Measurements from ENCODE around the gene TOLLIP. TPM values are rescaled to one million over a fixed set of nuclear protein-coding genes. Genes with fewer than 3 reads are reported as not detected.

TOLLIP gene
- total and polyA plus RNA-seq, 2 of the 4 experiments (the other 2 are of a cell fraction) = 19.7 to 42.9 TPM

GRCh38 chr11:1274501-1274900, 34.9 kb downstream of the TOLLIP start:
- dilution Hi-C loops (cut with HindIII; ENCODE audit: low sequenced_read_pairs, unreplicated experiment) = no loop called here
- Histone ChIP-seq H3K4me3 (ENCODE audit: insufficient read depth, low read depth, low read length) (no peak overlapping the region), H3K27me3 (ENCODE audit: control insufficient read depth, insufficient read depth, low read length) (no peaks in the 10 kb centered on the region), H2BK20ac (ENCODE audit: low read depth, low read length) (no peak overlapping the region), H3K14ac (replicated peaks; ENCODE audit: low read depth, low read length) (no peak overlapping the region), H2AFZ (replicated peaks; ENCODE audit: low read length, poor library complexity) (no peak overlapping the region), H3K4me2 (ENCODE audit: low read depth, low read length) (no peak overlapping the region), H2AK5ac (ENCODE audit: low read depth, low read length) (no peak overlapping the region), H2BK5ac (ENCODE audit: low read depth, low read length, poor library complexity, severe bottlenecking) (no peak overlapping the region), H2BK15ac (ENCODE audit: low read depth, low read length) (no peak overlapping the region), H4K91ac (ENCODE audit: insufficient read depth, low read depth, low read length) (no peak overlapping the region), H2BK120ac (ENCODE audit: low read depth, low read length) (no peak overlapping the region), H3K9me1 (ENCODE audit: insufficient read depth, low read length) (0 out of 2 replicates have a peak, but pooled peaks cover 3% of the 10 kb centered on the region), H3K27ac (ENCODE audit: insufficient read depth, low read length) (no peak overlapping the region), H3K79me1 (ENCODE audit: low read depth in 1 of 2, low read length in 2 of 2) (peaks cover 0 to 6% of the 10 kb centered on the region in 2 experiments; a peak in 1 of 4 replicates), H3K4ac (ENCODE audit: low read depth, low read length) (no peak overlapping the region), H3K23ac (ENCODE audit: low read depth, low read length) (no peak overlapping the region), H2AK9ac (replicated peaks; ENCODE audit: low read depth, low read length, poor library complexity) (no peak overlapping the region), H4K8ac (ENCODE audit: low read depth in 2 of 2, low read length in 2 of 2) (no peak overlapping the region), H3K9ac (ENCODE audit: low read depth, low read length) (no peak overlapping the region), H3K18ac (ENCODE audit: low read depth, low read length) (no peak overlapping the region), H3K4me1 (ENCODE audit: control insufficient read depth, insufficient read depth, low read length) (no peaks in the 10 kb centered on the region), H3K9me3 (ENCODE audit: control insufficient read depth, insufficient read depth, low read length) (no peaks in the 10 kb centered on the region), H3K56ac (ENCODE audit: extremely low read depth, insufficient read depth, low read length) (no peak overlapping the region), H4K20me1 (ENCODE audit: insufficient read depth, low read length) (0 out of 2 replicates have a peak, but pooled peaks cover 10% of the 10 kb centered on the region), H4K5ac (ENCODE audit: low read depth, low read length) (no peak overlapping the region), H3K36me3 (ENCODE audit: control insufficient read depth, insufficient read depth, low read length) (peaks cover 35% of the 10 kb centered on the region)
- DNase-seq = no peak
- no TSS peak for BruUV-seq (replicated peaks)
- CTCF ChIA-PET = no interaction called here
- ATAC-seq (ENCODE audit: low read depth) = no peak
- POLR2A ChIA-PET (ENCODE audit: unreplicated experiment) = no interaction called here
- TF ChIP-seq USF2 (IDR thresholded peaks at IDR 0.05; ENCODE audit: low read depth, low read length) (no peak), NFE2L2 (IDR thresholded peaks at IDR 0.05; ENCODE audit: low read depth, low read length) (no peak), CTCF (conservative IDR thresholded peaks at IDR 0.05; ENCODE audit: low read depth, low read length) (no peak), CHD1 (IDR thresholded peaks at IDR 0.05; ENCODE audit: low read depth, low read length) (no peak), MXI1 (IDR thresholded peaks at IDR 0.05; ENCODE audit: borderline replicate concordance, low read depth, low read length) (no peak)
- 96% methylated on average over 6 of the region's 14 CpGs; no CpG with 5 or more reads in 1 of the 2 experiments for WGBS, 2 experiments (ENCODE audit: extremely low coverage in 2 of 2, insufficient read length in 1 of 2)
- in situ Hi-C loops (cut with MboI; ENCODE audit: low sequenced_read_pairs) = no loop called here
- intact Hi-C loops (cut with micrococcal nuclease) = no loop called here

Measured in IMR-90 (cell line).